Measurements from ENCODE around the gene SYNJ2.

DNA sequence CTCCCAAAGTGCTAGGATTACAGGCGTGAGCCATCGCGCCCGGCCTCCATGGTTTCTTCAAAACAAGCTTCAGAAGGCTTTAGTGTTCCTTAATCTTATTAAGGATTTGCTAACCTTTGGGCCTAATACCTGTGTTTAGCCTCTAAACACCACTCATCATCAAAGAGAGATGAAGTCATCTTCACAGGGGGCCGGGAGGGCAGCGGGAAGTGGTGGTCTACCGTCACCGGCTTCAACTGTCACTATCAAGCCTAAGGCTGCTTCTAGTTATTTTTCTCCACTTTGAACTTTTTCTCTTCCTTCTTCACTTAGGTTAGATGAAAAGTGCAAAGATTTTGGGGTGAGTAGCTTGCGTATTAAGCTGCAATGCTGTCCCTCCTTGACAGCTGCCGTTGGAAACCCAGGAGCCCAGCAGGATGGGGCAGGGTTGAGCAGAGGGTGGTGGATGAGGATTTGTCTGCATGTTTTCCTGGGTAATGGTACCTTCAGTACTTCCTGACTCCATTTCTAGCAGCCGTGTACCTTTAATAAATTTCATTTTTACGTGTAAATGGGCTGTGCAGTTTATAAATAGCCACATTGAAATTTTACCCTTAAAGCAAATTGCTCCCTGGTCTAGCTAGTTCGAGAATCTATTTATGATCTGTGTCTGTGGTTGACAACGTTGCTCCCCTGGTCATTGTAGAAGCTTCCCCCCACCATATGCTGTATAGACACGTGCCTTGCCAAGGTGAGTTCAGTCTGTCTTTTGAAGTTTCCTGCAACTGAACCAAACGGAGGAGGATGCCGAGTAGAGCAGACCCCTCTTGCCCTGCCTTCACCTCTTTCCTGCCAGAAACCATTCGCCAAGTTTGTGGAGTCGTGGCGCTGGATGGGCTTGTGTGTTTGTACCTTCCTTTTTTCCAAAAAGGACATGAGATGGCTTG is 64.8 kb downstream of the SYNJ2 start:
- TF ChIP-seq, protein P1, sequence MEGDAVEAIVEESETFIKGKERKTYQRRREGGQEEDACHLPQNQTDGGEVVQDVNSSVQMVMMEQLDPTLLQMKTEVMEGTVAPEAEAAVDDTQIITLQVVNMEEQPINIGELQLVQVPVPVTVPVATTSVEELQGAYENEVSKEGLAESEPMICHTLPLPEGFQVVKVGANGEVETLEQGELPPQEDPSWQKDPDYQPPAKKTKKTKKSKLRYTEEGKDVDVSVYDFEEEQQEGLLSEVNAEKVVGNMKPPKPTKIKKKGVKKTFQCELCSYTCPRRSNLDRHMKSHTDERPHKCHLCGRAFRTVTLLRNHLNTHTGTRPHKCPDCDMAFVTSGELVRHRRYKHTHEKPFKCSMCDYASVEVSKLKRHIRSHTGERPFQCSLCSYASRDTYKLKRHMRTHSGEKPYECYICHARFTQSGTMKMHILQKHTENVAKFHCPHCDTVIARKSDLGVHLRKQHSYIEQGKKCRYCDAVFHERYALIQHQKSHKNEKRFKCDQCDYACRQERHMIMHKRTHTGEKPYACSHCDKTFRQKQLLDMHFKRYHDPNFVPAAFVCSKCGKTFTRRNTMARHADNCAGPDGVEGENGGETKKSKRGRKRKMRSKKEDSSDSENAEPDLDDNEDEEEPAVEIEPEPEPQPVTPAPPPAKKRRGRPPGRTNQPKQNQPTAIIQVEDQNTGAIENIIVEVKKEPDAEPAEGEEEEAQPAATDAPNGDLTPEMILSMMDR (IDR thresholded peaks at IDR 0.05) = no peak
- TF ChIP-seq POLR2AphosphoS5 (IDR thresholded peaks at IDR 0.05; ENCODE audit: insufficient read depth in 1 of 2, low read depth in 1 of 2) (no peak), POLR2A (IDR thresholded peaks at IDR 0.05) (no peak)
